Measurements from ENCODE around the gene DCLK1.
A peak's percentile ranks its signal among the peaks of the same experiment; 100 is the strongest.

Gene DCLK1

DNA sequence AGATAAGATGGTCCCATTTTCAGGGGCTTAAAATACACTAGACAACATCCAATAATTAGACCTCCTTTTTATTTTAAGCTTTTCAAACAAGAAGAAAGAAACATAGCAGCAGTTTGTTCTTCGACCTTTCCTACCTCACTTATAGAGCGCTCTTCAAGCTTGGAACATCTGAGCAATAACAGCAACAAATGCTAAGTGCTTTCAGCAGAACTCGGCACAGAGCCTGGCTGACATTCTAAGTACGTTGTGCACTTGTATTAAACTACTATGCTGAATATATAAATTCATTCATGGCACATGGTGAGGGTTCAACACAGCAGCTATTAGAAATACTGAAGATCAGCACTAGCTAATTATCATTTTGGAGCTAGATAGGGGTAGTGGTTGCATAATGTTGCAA, 398.6 kb downstream of the DCLK1 start:
- DNase-seq, result no peak

DNA sequence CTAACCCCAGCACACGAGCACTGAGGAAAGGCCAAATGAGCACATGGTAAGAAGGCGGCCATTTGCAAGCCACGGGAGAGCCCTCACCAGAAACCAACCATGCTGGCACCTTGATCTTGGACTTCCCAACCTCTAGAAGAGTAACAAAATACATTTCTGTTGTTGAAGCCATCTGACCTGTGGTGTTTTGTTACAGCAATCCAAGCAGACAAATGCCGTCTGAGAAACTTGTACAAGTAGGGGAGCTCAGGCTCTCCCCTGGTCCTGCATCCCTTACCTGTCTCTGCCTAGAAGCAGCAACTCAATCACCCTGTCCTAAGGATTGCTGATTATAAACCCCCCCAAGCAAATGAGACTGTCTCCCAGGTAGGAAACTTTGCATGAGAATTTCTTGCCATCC, 399.7 kb downstream of the DCLK1 start:
- no peak for DNase-seq

DNA sequence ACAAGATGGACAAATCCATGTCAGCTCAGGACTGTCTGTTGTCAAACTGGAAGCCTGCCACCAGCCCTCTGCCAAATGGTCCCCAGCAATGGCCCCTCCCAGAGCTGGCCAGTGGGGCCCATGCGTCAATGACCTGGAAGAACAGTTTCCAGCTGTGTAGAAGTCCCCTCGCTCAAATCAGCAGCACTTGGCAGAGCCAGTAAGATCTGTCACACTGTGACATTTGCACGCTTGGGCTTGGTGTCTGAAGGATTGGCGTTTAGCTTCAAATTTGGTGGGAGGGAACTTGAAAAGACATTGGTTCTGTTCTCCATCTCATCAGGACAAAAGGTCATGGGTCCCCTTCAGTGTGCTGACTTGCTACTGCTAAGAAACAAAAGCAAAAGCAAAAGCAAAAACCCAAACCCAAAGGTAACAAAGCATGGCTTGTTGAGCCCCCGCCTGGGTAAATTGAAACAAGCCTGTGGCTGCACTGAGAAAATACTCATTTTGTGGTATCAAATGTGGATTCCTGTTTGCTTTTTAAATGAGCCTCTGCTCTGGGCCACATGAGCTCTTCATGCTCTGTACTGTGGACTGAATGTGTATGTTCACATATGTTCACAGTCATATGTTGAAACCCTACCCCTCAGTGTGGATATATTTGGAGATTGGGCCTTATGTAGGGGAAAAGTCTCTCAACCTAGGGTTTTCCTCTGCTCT, 401.1 kb downstream of the DCLK1 start:
- peak; percentile 53 for DNase-seq

DNA sequence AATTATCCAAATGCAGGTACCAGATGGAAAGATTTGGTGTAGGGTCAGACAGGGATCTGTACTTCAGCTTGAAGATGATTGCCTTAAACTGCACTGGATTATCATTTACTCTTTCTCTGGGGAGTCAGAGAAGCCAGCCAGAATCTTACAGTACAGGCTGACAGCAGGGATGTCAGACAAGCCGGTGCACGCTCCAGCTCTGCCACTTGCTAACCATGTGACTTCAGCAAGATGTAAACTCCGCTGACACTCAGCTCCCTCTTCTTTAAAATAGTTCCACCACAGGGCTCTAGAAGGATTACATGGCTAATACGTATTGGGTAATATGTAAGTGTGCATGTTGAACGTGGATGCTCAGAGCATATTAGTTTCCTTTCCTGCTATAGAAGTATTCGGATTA, 403.3 kb downstream of the DCLK1 start:
- DNase-seq, result no peak

DNA sequence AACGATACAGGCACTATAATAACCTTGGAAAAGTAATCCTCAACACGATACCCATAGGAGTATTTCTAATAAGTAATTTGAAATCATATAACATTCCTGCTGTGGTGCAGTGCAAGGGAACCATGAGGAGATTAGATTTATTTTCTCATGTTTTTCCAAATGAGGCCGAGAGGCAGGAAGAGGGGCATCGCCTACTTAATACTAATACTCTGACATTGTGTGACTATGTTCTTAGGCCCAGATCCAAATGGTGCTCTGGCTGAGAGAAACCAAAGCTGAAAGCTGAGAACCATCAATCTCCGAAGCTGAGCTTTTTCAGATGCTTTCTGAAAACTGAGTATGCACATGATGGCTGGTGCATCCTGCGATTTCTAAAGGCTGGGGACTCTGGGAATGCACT, 406.7 kb downstream of the DCLK1 start:
- DNase-seq, result no peak

DNA sequence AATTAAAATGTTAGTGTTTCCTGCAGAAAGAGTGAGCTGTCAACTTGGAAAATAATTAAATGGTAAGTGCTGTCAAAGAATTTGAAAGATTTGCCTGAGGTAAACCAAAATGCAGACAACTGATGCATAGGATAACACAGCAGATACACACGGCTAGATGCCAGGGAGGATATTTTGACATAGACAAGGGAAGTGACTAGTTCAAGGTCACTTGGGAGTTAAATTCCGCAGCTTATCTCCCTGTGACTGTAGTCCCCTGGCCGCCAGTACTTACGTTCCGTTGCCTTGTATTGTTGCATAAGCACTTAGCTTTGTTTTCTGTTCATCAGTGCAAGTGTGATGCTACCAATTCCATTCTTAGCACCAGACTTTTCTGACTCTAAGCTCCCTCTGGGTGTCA, 407.4 kb downstream of the DCLK1 start:
- no peak for DNase-seq

DNA sequence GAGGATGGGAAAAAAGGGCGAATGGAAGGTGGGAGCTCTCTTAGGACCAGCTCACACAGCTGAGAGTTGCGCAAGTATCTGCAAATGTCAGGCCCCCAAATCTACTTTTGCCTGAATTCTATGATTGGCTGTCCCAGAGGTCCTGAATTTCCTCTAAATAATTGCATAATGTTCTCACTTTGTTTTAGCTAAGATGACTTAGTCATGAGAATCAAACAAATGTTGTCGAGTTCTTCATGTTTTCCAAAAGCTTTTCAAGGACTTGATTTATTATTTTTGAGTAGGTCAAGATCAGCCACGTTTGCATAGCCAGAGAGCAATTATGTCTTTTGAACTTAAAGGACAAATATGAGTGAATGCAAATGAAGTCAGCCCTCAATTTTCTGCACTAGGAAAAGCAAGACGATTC, 408.1 kb downstream of the DCLK1 start:
- no peak for DNase-seq

DNA sequence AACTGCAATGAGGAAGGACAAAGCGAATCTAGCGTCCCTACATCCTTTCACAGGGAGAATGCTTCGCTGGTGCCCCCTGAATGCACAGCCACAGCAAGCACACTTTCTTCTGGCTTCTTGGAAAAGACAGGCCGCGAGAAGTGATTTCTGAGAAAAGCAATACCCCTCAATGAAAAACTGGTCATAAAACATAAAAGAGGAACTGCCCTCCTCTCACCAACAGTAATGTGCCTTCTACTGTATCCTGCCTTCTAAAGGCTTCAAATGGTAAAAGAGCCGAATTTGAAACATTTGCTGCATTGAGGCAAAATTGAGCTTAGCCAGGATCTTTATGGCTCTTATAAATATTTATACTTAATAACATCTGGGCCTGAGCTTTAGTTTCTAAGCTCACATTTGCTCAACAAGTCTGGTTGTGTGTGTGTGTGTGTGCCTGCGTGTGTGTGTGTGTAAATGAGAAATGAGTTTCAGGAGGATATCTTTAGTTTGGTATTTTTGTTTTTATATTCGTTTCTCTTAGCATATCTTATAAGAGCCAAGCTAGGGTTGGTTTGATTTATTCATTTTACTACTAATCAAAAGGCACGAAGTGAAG, 408.6 kb downstream of the DCLK1 start:
- DNase-seq, result no peak

DNA sequence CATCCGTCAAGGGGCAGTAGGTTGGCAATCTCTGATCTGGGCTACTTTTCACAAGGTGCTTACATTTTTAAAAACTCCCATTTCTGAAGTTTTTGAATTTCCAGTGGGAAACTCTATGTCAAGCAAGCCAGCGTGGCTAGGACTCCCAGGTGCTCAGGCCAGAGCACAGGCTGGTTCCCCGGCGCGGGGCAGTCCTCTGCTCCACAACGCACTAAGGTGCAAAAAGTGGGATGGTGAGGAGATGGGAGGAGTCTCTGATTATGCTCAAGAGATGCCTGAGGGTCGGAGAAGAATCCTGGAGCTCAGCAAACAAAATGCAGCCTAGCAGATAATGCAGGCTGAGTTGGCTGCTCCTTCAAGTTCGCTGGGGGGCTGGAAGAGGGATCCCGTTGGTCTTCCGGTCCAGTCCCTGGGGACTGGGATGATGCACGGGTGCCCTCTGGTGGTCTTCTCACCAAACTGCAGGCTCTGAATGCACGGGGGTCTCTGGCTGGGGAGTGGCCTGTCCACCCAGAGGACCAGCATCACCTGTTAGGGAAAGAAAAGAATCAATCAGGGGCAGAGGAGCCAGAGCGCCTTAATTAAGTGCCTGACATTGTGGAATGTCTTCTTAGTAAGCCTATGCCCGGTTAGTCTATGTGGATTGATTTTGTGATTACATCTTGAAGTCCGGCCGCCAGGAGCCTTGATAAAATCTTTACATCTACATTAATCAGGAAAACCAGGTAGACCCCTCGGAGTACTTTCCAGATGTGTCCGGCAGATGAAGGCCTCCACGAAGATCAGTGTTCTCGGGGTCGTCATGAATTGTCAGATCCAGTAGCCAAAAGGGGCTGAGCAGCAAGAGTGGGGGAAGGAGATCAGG, 410.3 kb downstream of the DCLK1 start:
- peak; percentile 69 for DNase-seq

DNA sequence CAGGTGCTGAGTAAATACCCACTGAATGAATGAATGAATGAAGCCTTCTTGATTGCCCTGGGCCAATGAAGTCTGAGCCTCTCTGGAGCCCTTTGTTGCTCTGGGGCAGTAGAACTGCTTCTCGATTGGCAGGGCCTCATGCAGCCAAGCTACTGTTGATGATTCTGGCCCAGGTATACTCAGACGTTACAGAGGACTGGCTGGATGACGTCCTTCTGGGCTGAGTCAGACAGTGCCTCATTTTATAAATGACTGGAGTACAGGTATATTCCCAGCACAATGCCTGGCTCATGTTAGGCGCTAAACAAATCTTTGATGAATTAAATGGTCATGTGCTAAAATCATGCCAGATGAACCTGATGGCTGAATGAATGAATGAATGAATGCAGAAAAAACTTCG, 410.9 kb downstream of the DCLK1 start:
- DNase-seq, result no peak

Measured in femur (tissue), 1 donor.